MCF 10A (cell line): ENCODE results near the gene BTBD10. TPM values are rescaled to one million over a fixed set of nuclear protein-coding genes. Genes with fewer than 3 reads are reported as not detected.

Source experiments
- BruUV-seq: library from RNA; stranded (reverse); fragments of 400-500 nt; replicated peaks from 2 replicates; lab custom pipeline; 2021; lab: Mats Ljungman, UMichigan
- CTCF ChIA-PET: fragments of 300-600 bp; sonication (Branson Sonifier 250); formaldehyde crosslinking; extraction: SDS; loops from one replicate; lab custom pipeline; 2021; ENCODE audit warnings: antibody characterized with exemption, inconsistent platforms; lab: Yijun Ruan, JAX
- POLR2A ChIA-PET: fragments of 300-600, 350-650 bp; sonication (Branson Sonifier 250); formaldehyde crosslinking; extraction: SDS; loops from one replicate; lab custom pipeline; 2020; ENCODE audit warnings: antibody characterized with exemption, inconsistent platforms; lab: Yijun Ruan, JAX
- DNase-seq: peaks from one replicate; pipeline ENCODE4 v3.0.0-alpha.2; 2018; ENCODE audit not compliant: unreplicated experiment
- H3K27ac Mint-ChIP-seq: one replicate; pipeline ENCODE4 v1.8.0; 2022; ENCODE audit warnings: mild to moderate bottlenecking, low read depth, mixed read lengths; ENCODE audit not compliant: unreplicated experiment
- H3K27me3 Mint-ChIP-seq: one replicate; pipeline ENCODE4 v1.8.0; 2022; ENCODE audit warnings: mixed read lengths; ENCODE audit not compliant: insufficient read depth, unreplicated experiment
- H3K36me3 Mint-ChIP-seq: one replicate; pipeline ENCODE4 v1.8.0; 2022; ENCODE audit warnings: mild to moderate bottlenecking, moderate library complexity, mixed read lengths; ENCODE audit not compliant: insufficient read depth, unreplicated experiment
- H3K4me1 Mint-ChIP-seq: one replicate; pipeline ENCODE4 v1.8.0; 2022; ENCODE audit warnings: mixed read lengths; ENCODE audit not compliant: insufficient read depth, unreplicated experiment
- H3K4me3 Mint-ChIP-seq: one replicate; pipeline ENCODE4 v1.8.0; 2022; ENCODE audit warnings: mild to moderate bottlenecking, moderate library complexity, mixed read lengths; ENCODE audit not compliant: unreplicated experiment
- H3K9me3 Mint-ChIP-seq: one replicate; pipeline ENCODE4 v1.8.0; 2022; ENCODE audit warnings: mixed read lengths; ENCODE audit not compliant: unreplicated experiment
- intact Hi-C: fragments of 100-400 bp; cut with micrococcal nuclease; formaldehyde crosslinking; loops from 2 replicates; pipeline ENCODE4 v1.14.1; 2022
- total RNA-seq: library from RNA; stranded (reverse); gene quantifications from 2 replicates; pipeline ENCODE4 v1.2.3, GENCODE V29; 2022
- TF ChIP-seq, protein P1 (sequence below): fragments of 200-600 bp; IDR thresholded peaks from one replicate; pipeline ENCODE4 v1.8.0; 2022; ENCODE audit warnings: antibody characterized with exemption, mild to moderate bottlenecking; ENCODE audit not compliant: unreplicated experiment

Gene BTBD10
- total RNA-seq, 1 experiment from 2014 or later: 42.2 TPM

- TF ChIP-seq, protein P1, sequence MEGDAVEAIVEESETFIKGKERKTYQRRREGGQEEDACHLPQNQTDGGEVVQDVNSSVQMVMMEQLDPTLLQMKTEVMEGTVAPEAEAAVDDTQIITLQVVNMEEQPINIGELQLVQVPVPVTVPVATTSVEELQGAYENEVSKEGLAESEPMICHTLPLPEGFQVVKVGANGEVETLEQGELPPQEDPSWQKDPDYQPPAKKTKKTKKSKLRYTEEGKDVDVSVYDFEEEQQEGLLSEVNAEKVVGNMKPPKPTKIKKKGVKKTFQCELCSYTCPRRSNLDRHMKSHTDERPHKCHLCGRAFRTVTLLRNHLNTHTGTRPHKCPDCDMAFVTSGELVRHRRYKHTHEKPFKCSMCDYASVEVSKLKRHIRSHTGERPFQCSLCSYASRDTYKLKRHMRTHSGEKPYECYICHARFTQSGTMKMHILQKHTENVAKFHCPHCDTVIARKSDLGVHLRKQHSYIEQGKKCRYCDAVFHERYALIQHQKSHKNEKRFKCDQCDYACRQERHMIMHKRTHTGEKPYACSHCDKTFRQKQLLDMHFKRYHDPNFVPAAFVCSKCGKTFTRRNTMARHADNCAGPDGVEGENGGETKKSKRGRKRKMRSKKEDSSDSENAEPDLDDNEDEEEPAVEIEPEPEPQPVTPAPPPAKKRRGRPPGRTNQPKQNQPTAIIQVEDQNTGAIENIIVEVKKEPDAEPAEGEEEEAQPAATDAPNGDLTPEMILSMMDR: peak; percentile 29
- H3K27ac Mint-ChIP-seq: no peak overlapping the region
- peak; percentile 47 for DNase-seq
- POLR2A ChIA-PET: interaction anchor here (0.7 to 5.4 kb wide), 5 partner anchors 16 to 144 kb away, joined by 3 to 148 read pairs (median 3); no protein-coding TSS in a partner anchor
- peaks cover 12% of the 10 kb centered on the region for H3K4me1 Mint-ChIP-seq
- H3K36me3 Mint-ChIP-seq: peaks cover 9% of the 10 kb centered on the region
- CTCF ChIA-PET: interaction anchor here (0.6 to 7.3 kb wide), 25 partner anchors 8 to 489 kb away, joined by 3 to 82 read pairs (median 4); no protein-coding TSS in a partner anchor
- no TSS peak for BruUV-seq
- H3K4me3 Mint-ChIP-seq: no peak overlapping the region
- no peaks in the 10 kb centered on the region for H3K27me3 Mint-ChIP-seq
- H3K9me3 Mint-ChIP-seq: no peaks in the 10 kb centered on the region
- intact Hi-C loops: loop anchor here (2.0 to 10.0 kb wide), 3 partner anchors 81 to 211 kb away; no protein-coding TSS in a partner anchor
Observed at GRCh38 chr11:13465909-13466371, 2.9 kb upstream of the BTBD10 start.

DNA sequence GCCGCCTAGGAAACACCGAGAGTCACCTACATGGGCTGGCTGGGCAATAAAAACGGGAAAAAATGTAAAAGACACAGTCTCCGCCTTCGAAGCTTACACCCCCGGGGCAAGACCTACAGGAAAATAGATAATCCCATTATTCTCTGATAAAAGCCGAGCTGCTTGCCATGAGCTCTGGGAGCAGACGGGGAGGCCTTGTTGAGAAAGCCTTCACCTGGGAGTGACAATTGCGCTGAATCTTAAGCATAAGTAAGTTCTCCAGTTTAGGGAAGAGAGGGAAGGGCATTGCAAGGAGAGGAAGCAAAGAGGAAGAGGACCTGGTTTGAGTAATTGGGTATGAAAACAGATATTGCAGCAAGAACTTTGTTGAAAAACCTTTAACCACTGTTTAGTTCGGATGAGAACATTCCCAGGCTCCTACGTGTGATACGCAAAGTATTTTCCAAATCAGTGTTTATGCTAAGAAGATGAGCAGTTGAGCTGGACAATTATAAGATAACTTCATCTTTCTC lies 813 bp upstream of the BTBD10 start:
- CTCF ChIA-PET: interaction anchor here (0.9 to 7.3 kb wide), 9 partner anchors 9 to 254 kb away, joined by 3 to 82 read pairs (median 5); no protein-coding TSS in a partner anchor
- POLR2A ChIA-PET: interaction anchor here (0.6 to 5.4 kb wide), 28 partner anchors 9 to 303 kb away, joined by 3 to 148 read pairs (median 4); partner anchors contain the start of gene FAR1
- Mint-ChIP-seq H3K4me3 (peak overlapping the region; percentile 99), H3K4me1 (peaks cover 25% of the 10 kb centered on the region), H3K27ac (peak overlapping the region; percentile 96), H3K36me3 (peaks cover 18% of the 10 kb centered on the region), H3K9me3 (no peaks in the 10 kb centered on the region), H3K27me3 (no peaks in the 10 kb centered on the region)
- intact Hi-C loops: loop anchor here (10.0 kb wide), 2 partner anchors 109 to 209 kb away; no protein-coding TSS in a partner anchor
- TF ChIP-seq, protein P1: no peak
- BruUV-seq: no TSS peak
- no peak for DNase-seq

- POLR2A ChIA-PET: interaction anchor here (0.6 to 5.4 kb wide), 28 partner anchors 7 to 1895 kb away, joined by 3 to 148 read pairs (median 4); partner anchors contain the start of gene FAR1
- CTCF ChIA-PET: interaction anchor here (0.7 to 7.3 kb wide), 6 partner anchors 11 to 795 kb away, joined by 3 to 82 read pairs (median 4); no protein-coding TSS in a partner anchor
- H3K27ac Mint-ChIP-seq: peak overlapping the region; percentile 96
- no TSS peak for BruUV-seq
- H3K9me3 Mint-ChIP-seq: no peaks in the 10 kb centered on the region
- H3K4me1 Mint-ChIP-seq: peaks cover 25% of the 10 kb centered on the region
- DNase-seq: peak; percentile 56
- peaks cover 18% of the 10 kb centered on the region for H3K36me3 Mint-ChIP-seq
- TF ChIP-seq, protein P1: no peak
- H3K4me3 Mint-ChIP-seq: peak overlapping the region; percentile 99
- no peaks in the 10 kb centered on the region for H3K27me3 Mint-ChIP-seq
- intact Hi-C loops: loop anchor here (1.0 to 10.0 kb wide), 3 partner anchors 108 to 247 kb away; no protein-coding TSS in a partner anchor
Observed at GRCh38 chr11:13462311-13462900, 616 bp downstream of the BTBD10 start.

GRCh38 chr11:13461291-13461690 lies 1.7 kb downstream of the BTBD10 start:
- Mint-ChIP-seq H3K27me3 (no peaks in the 10 kb centered on the region), H3K9me3 (no peaks in the 10 kb centered on the region), H3K4me1 (peaks cover 25% of the 10 kb centered on the region), H3K27ac (peak overlapping the region; percentile 96), H3K36me3 (peaks cover 18% of the 10 kb centered on the region), H3K4me3 (peak overlapping the region; percentile 99)
- no peak for DNase-seq
- POLR2A ChIA-PET: interaction anchor here (0.6 to 5.4 kb wide), 13 partner anchors 8 to 200 kb away, joined by 3 to 148 read pairs (median 6); no protein-coding TSS in a partner anchor
- TF ChIP-seq, protein P1: no peak
- no TSS peak for BruUV-seq
- CTCF ChIA-PET: interaction anchor here (0.7 to 7.3 kb wide), 6 partner anchors 19 to 227 kb away, joined by 3 to 82 read pairs (median 4); no protein-coding TSS in a partner anchor
- intact Hi-C loops: loop anchor here (10.0 kb wide), 2 partner anchors 106 to 206 kb away; no protein-coding TSS in a partner anchor
